22Rv1 (cell line): ENCODE data around the gene CDK5RAP2.
"Not testable (repeated sequence)": the region's sequence is repeated elsewhere in the genome, so short reads cannot be mapped to it uniquely, and the experiment has no call there.

ENCODE experiments used
- H3K27ac ChIP-seq: fragments of 450-650 bp; 2 replicates; pipeline ENCODE4 v1.5.1; 2017
- CTCF ChIP-seq: fragments of 450-650 bp; IDR thresholded peaks from 2 replicates; pipeline ENCODE4 v1.5.1; 2017; ENCODE audit warnings: mild to moderate bottlenecking
- ZFX ChIP-seq: fragments of 450-650 bp; IDR thresholded peaks from 2 replicates; pipeline ENCODE4 v1.6.1; 2017; ENCODE audit warnings: antibody characterized with exemption, borderline replicate concordance

Gene CDK5RAP2

DNA sequence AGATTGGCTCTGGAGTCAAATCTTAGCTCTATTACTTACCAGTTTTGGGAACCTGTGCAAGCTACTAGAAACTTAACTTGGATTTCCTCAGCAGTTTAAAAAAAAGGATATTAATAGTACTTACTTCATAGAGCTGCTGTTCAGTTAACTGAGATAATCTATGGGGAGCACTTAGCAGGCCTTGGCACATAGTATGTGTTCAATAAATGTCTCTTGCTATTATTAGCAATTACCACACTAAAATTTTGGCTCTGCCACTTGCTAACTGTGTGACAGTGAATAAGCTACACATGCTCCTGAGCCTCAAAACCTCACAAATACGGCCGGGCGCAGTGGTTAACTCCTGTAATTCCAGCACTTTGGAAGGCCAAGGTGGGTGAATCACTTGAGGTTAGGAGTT lies 55.9 kb downstream of the CDK5RAP2 start:
- no peak for TF ChIP-seq CTCF
- TF ChIP-seq ZFX, result no peak
- no peak overlapping the region for H3K27ac ChIP-seq

DNA sequence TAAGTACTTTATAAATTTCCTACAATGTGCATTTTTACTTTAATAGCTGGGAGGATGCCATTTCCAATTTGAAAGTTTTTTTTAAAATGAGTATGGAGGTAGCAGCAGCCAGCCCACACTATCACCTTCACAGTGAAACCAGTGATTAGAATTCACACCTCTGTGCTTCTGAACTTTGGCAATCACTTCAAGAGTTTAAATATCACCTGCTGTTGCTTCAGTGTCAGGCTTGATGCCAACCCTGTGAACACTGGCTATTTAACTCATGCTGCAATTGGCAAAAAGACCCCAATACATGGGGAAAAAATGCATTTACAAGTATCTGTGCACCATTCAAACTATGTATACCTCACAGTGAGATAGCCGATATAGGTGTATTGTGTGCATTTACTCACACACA lies 57.4 kb downstream of the CDK5RAP2 start:
- no peak overlapping the region for H3K27ac ChIP-seq
- TF ChIP-seq ZFX, result no peak
- no peak for TF ChIP-seq CTCF

DNA sequence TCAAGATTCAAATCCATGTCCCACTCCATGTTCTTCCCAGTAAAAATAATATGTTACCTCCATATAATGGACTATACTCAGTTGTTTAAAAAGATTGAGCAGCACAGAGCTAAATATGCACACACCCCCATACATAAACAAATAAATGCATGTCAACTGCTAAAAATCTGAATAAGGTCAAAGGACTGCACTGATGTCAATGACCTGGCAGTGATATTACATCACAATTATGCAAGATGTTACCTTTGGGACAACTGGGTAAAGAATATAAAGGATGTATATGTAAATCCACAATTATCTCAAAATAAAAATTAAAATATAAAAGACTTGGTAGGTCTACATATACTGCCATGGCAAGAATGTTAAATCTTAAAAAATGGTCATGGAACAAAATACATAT lies 57.9 kb downstream of the CDK5RAP2 start:
- TF ChIP-seq CTCF, result no peak
- TF ChIP-seq ZFX, result no peak
- no peak overlapping the region for H3K27ac ChIP-seq

- H3K27ac ChIP-seq, result no peak overlapping the region
- TF ChIP-seq ZFX (no peak), CTCF (no peak)
Observed at GRCh38 chr9:120521101-120521500, 58.9 kb downstream of the CDK5RAP2 start.

- H3K27ac ChIP-seq, result not testable (repeated sequence)
Observed at GRCh38 chr9:120515996-120516395, 64.0 kb downstream of the CDK5RAP2 start.

DNA sequence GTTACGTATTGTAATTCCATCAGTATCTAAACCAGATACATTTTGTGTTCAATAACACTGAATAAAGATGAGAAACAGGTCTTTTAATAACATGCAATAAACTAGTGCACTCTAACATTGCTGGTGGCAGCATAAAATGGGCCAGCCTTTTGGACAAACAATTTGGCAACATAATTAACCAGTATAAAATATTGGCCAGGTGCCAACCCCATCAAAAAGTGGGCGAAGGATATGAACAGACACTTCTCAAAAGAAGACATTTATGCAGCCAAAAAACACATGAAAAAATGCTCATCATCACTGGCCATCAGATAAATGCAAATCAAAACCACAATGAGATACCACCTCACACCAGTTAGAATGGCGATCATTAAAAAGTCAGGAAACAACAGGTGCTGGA lies 64.5 kb downstream of the CDK5RAP2 start:
- H3K27ac ChIP-seq, result not testable (repeated sequence)

GRCh38 chr9:120514405-120514804 lies 65.6 kb downstream of the CDK5RAP2 start:
- no peak for TF ChIP-seq CTCF
- no peak for TF ChIP-seq ZFX

GRCh38 chr9:120513825-120514396 lies 66.1 kb downstream of the CDK5RAP2 start:
- no peak overlapping the region for H3K27ac ChIP-seq
- no peak for TF ChIP-seq ZFX
- TF ChIP-seq CTCF, result no peak

More at GRCh38 chr9:120514405-120514804, 65.6 kb downstream of the CDK5RAP2 start:
- no peak overlapping the region for H3K27ac ChIP-seq
